GM21515 (cell line): ENCODE measurements around the gene CLPTM1L.
A peak's percentile ranks its signal among the peaks of the same experiment; 100 is the strongest.
"Not testable (repeated sequence)": the region's sequence is repeated elsewhere in the genome, so short reads cannot be mapped to it uniquely, and the experiment has no call there.

Experiments
- ATAC-seq: cut with Tn5 transposase; IDR thresholded peaks from one replicate; pipeline ENCODE4 v1.9.1; 2021; ENCODE audit not compliant: unreplicated experiment

The CLPTM1L gene

GRCh38 chr5:1362242-1363015 lies 17.5 kb upstream of the CLPTM1L start:
- no peak for ATAC-seq

- ATAC-seq: no peak
These were observed 16.0 kb upstream of the CLPTM1L start for GRCh38 chr5:1360861-1361260.

DNA sequence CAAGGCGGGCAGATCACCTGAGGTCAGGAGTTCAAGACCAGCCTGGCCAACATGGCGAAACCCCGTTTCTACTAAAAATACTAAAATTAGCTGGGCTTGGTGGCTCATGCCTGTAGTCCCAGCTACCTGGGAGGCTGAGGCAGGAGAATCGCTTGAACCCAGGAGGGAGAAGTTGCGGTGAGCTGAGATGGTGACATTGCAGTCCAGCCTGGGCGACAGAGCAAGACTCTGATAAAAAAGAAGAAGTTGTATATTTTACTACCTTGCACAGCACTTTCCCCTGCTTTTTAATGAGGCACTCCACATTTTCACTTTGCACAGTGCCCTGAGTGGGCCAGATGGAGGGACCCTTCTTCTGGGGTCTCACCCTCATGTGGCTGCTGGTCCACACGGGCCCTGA lies 15.5 kb upstream of the CLPTM1L start:
- not testable (repeated sequence) for ATAC-seq

DNA sequence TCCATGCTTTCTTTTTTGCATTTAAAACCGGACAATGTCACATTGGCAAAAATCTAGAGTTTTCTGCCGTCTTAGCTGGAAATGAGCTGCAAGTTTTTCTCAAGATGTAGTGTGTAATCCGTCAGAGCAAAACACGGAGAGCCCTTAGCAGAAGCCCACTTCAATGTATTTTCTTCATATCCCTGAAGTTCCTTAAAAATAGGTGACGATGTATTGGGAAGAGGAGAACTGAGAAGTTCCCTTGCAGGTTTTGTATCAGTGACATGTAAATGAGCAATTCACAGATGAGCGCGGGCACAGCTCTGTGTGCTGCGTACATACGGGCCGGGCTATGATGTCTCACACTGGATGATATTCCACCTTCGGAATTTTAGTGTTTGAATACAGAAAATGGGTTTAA lies 14.8 kb upstream of the CLPTM1L start:
- ATAC-seq: no peak

DNA sequence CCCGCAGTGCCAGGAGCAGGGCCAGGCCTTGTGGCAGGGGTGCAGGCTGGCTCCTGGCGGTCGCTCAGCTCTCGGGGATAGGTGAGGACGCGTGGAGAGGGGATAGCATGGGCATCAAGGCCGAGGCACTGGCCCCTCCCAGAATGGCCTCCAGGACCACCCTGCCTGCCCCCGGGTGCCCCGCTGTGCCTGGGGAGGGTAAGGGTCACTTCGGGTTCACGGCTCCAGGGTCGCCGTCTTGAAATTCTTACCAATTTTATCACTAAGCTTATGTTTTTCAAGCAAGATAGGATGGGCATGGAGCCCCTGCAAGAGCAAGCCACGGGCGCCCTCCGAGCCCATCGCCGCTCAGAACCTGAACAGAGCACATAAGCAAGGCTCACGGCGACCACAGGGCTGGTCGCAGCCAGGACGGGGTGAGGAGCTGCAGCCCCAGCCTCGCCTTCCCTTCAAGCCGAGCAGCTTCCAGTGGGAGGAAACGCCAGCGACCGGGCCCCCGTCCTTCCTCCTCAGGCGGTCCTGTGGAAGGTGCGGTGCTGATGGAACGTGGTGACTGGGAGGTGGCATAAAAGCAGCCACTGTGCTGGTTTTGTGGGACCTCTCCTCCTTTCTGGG lies 14.2 kb upstream of the CLPTM1L start:
- no peak for ATAC-seq

GRCh38 chr5:1358726-1359025 lies 13.8 kb upstream of the CLPTM1L start:
- ATAC-seq: no peak

GRCh38 chr5:1357946-1358725 lies 13.2 kb upstream of the CLPTM1L start:
- ATAC-seq: no peak

DNA sequence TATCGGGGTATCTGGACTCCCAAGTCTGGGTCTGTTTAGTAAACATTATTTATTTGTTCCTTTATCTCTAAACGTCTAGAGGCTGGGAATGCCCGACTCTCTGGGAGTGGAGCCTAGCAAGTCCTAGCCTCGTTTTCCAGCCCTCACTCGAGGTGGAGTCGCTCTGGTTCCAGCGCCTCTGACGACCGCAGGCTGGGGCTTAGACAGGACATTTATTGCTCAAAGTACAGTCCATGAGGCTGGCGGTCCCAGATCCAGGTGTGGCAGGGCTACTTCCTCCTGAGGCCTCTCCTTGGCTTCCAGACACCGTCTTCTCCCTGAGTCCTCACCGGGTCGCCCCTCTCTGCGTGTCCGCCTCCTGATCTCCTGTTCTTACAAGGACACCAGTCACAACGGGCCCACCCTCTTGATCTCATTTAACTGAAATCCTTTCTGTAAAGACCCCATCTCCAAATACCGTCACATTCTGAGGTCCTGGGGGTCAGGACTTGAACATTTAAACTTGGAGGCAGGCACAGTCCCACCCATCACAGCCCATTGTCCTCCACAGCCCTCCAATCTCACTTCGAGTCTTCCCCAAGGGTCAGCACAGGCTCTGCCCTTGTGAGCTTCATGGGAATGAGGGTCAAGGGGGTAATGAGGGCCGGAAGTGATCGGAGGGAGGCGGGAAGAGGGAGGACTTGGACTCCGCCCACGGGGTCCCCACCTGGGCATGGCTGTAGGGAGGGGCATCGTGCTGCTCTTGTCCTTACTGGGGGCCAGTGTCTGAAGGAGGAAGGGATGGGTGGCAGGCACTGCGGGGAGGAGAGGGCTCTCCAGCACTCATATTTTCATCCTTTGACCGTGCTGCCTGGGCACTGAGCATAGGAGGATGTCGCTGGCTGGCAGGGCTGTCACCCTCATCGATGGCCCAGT lies 12.2 kb upstream of the CLPTM1L start:
- ATAC-seq: no peak

- ATAC-seq: no peak
These were observed 9.7 kb upstream of the CLPTM1L start for GRCh38 chr5:1354576-1354975.

DNA sequence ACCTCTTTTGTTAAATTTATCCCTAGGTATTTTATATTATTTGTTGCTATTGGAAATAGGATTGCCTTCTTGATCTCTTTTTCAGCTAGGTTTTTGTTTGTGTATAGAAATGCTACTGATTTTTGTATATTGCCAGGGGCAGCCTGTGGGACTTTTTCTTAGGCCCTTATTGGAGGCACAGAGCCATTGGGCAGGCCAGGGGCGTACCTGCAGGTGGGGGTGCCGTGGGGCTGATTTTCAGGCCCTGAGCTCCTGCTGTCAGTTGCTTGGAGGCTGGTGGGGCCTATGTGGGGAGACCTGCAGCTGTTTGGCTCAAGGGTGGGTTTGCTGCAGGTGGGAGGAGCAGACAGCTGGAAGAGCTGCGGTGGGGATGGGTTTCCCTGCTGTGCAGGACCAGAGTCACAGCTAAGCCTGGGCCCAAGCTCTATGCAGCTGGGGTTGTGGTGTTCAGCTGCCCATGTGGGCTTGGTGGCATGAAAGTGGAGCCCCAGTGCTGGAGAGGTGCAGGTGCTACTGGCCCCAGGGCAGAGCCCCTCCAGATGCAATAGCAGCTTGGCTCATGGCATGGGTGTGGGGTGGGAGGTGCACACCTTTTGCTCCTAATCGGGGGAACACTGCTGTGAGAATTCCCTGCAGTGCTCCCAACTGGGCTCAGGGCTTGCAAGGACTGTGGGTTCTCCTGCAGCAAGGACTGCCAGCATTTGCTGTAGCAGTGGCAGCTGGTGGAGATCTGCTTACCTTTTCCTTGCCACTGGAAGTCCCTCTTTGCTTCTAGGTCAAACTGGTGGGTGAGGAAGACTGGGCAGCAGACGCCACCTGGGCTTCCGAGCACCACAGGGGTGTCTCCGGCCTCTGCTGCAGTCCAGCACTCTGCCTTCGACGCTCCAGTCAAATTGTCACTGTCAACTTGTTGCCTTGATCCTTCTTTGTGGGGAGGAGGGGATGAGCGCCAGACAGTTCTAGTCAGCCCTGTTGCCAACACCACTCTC lies 7.6 kb upstream of the CLPTM1L start:
- no peak for ATAC-seq

DNA sequence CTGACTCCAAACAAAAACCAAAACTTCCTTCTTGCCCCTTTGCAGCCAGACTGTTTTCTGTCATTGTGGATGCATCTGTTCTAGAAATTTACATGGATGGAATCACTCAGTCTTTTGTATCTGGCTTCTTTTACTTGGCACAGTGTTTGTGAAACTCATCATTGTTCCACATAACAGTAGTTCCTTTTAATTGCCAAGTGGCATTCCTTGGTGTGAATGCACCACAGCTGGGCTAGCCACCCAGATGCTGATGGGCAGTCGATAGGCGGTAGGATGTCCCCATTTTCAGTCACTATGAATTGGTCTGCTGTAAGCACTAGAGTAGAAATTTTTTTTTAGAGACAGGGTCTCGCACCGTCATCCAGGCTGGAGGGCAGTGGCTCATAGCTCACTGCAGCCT lies 6.3 kb upstream of the CLPTM1L start:
- ATAC-seq: no peak

DNA sequence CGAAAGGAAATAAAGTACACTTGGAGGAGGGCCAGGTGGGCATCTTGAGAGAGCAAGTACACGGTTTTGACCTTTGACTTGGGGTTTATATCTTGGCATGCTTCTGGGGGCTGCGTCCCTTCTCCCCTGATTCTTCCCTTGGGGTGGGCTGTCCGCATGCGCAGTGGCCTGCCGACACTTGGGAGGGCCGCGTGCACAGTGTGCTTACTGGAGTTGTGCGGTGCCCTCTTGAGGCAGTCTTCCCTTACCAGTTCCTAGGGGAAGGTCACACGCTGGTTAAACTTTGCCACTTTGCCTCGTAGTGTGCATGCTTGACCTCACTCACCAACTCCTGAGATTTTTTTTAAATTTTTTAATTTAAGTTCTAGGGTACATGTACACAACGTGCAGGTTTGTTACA lies 4.3 kb upstream of the CLPTM1L start:
- ATAC-seq: no peak

DNA sequence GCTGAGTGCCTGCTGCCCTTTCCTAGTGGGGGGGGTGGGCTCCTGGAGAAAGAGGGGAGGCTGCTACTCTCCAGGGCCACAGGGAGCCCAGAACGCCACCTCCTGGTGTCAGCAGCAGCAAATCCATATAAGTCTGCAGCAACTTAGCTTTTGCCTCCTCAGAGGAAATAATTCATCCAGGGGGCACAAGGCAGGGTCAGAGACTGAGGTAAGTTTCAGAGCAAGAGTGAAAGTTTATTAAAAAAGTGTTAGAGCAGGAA lies 4.0 kb upstream of the CLPTM1L start:
- ATAC-seq: no peak

DNA sequence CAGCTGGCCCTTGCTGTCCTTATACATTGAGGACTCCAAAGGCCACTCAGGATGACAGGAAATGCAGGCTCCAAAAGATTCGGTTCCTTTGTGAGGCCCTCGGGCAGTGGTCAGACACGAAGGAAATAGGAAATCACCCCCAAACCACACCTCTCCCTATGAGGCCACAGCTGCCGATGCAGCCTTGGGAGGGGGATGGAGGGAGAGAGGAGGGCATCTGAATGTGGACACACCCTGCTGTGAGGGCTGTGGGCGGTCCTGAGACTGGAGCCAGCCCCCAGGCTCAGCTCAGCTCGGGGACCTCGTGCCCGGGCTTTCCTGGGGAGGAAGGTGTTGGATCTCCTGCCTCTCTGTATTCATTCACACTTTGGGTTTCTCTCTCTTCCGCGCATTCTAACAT lies 2.7 kb upstream of the CLPTM1L start:
- ATAC-seq: no peak

GRCh38 chr5:1346627-1347440 lies 1.9 kb upstream of the CLPTM1L start:
- no peak for ATAC-seq

GRCh38 chr5:1345876-1346626 lies 1.2 kb upstream of the CLPTM1L start:
- ATAC-seq: no peak

GRCh38 chr5:1343931-1344901 lies 683 bp downstream of the CLPTM1L start:
- ATAC-seq: peak; percentile 10
